ENCODE results near the gene TMEM220. TPM values are rescaled to one million over a fixed set of nuclear protein-coding genes. Genes with fewer than 3 reads are reported as not detected.

The TMEM220 gene
- total RNA-seq, 2 donors from 2014 or later: 14.5 to 17.6 TPM

- Histone ChIP-seq H3K36me3 (no peaks in the 10 kb centered on the region), H3K4me3 (no peak overlapping the region), H3K9ac (ENCODE audit: low read depth in 2 of 2, low read length in 2 of 2) (no peak overlapping the region), H3K9me3 (no peaks in the 10 kb centered on the region), H3K4me1 (peaks cover 2% of the 10 kb centered on the region), H3K27me3 (no peaks in the 10 kb centered on the region), H3K27ac (no peak overlapping the region)
- no peak for DNase-seq
- TF ChIP-seq CTCF (IDR thresholded peaks at IDR 0.05): no peak
- intact Hi-C loops (cut with DNase I): loop anchor here (10.0 kb wide), 1 partner anchor 402 kb away; no protein-coding TSS in a partner anchor
Observed at GRCh38 chr17:10742431-10742830, 12.6 kb upstream of the TMEM220 start.

- intact Hi-C loops (cut with DNase I): loop anchor here (10.0 kb wide), 1 partner anchor 403 kb away; no protein-coding TSS in a partner anchor
- Histone ChIP-seq H3K4me1 (peaks cover 2% of the 10 kb centered on the region), H3K4me3 (no peak overlapping the region), H3K27me3 (no peaks in the 10 kb centered on the region), H3K9me3 (no peaks in the 10 kb centered on the region), H3K36me3 (no peaks in the 10 kb centered on the region), H3K27ac (no peak overlapping the region), H3K9ac (ENCODE audit: low read depth in 2 of 2, low read length in 2 of 2) (no peak overlapping the region)
- no peak for TF ChIP-seq CTCF (IDR thresholded peaks at IDR 0.05)
- DNase-seq: no peak
Observed at GRCh38 chr17:10741416-10742135, 11.8 kb upstream of the TMEM220 start.

- Histone ChIP-seq H3K4me1 (peaks cover 2% of the 10 kb centered on the region), H3K36me3 (no peaks in the 10 kb centered on the region), H3K4me3 (no peak overlapping the region), H3K27me3 (no peaks in the 10 kb centered on the region), H3K27ac (no peak overlapping the region), H3K9ac (ENCODE audit: low read depth in 2 of 2, low read length in 2 of 2) (no peak overlapping the region), H3K9me3 (no peaks in the 10 kb centered on the region)
- DNase-seq: no peak
- TF ChIP-seq CTCF (IDR thresholded peaks at IDR 0.05): no peak
- intact Hi-C loops (cut with DNase I): no loop called here
Observed at GRCh38 chr17:10739386-10739785, 9.6 kb upstream of the TMEM220 start.

GRCh38 chr17:10738521-10739258 lies 8.9 kb upstream of the TMEM220 start:
- DNase-seq: peak; percentile 46
- H3K27ac ChIP-seq: peak overlapping the region; percentile 92
- H3K9ac ChIP-seq (ENCODE audit: low read depth in 2 of 2, low read length in 2 of 2): no peak overlapping the region
- intact Hi-C loops (cut with DNase I): no loop called here
- no peak overlapping the region for H3K4me3 ChIP-seq
- peaks cover 2% of the 10 kb centered on the region for H3K4me1 ChIP-seq
- H3K9me3 ChIP-seq: no peaks in the 10 kb centered on the region
- no peaks in the 10 kb centered on the region for H3K27me3 ChIP-seq
- TF ChIP-seq CTCF (IDR thresholded peaks at IDR 0.05): no peak
- H3K36me3 ChIP-seq: no peaks in the 10 kb centered on the region

GRCh38 chr17:10737736-10738135 lies 7.9 kb upstream of the TMEM220 start:
- no peaks in the 10 kb centered on the region for H3K27me3 ChIP-seq
- peak; percentile 42 for DNase-seq
- intact Hi-C loops (cut with DNase I): loop anchor here (1.0 kb wide), 1 partner anchor 108 kb away; no protein-coding TSS in a partner anchor
- no peak for TF ChIP-seq CTCF (IDR thresholded peaks at IDR 0.05)
- H3K27ac ChIP-seq: peak overlapping the region; percentile 92
- no peaks in the 10 kb centered on the region for H3K9me3 ChIP-seq
- H3K4me1 ChIP-seq: peaks cover 2% of the 10 kb centered on the region
- no peak overlapping the region for H3K4me3 ChIP-seq
- peak overlapping the region in 1 of 2 donors; percentile 53 for H3K9ac ChIP-seq (ENCODE audit: low read depth in 2 of 2, low read length in 2 of 2)
- no peaks in the 10 kb centered on the region for H3K36me3 ChIP-seq
